Endothelial cell of umbilical vein (primary cell): ENCODE results near the gene CACNA1C. TPM values are rescaled to one million over a fixed set of nuclear protein-coding genes. Genes with fewer than 3 reads are reported as not detected.

Experiments used
- BruUV-seq: library from RNA; stranded (reverse); fragments of 400-500 nt; replicated peaks from 2 replicates; lab custom pipeline; 2021; lab: Mats Ljungman, UMichigan
- CTCF ChIA-PET: fragments of 300-600, 350-600 bp; sonication (Branson Sonifier 250); formaldehyde crosslinking; loops from one replicate; lab custom pipeline; 2021; ENCODE audit warnings: antibody characterized with exemption, inconsistent platforms; lab: Charles Lee
- POLR2A ChIA-PET: fragments of 300-600, 350-600 bp; sonication (Branson Sonifier 250); formaldehyde crosslinking; loops from one replicate; lab custom pipeline; 2021; ENCODE audit warnings: antibody characterized with exemption, inconsistent platforms; lab: Charles Lee
- DNase-seq: peaks from one replicate; pipeline ENCODE4 v3.0.0-alpha.2; 2011; ENCODE audit warnings: low read depth, low spot score
- FAIRE-seq: peaks from 2 replicates; lab custom pipeline; 2011; peaks lifted over from hg19 to GRCh38; lab: Jason Lieb, UNC
- H2AFZ ChIP-seq: 2 replicates; pipeline ENCODE4 v1.6.0; 2012; ENCODE audit warnings: low read depth, low read length, control low read depth, inconsistent platforms
- H3K27ac ChIP-seq: 2 replicates; pipeline ENCODE4 v1.5.1; 2011; ENCODE audit warnings: low read depth, mild to moderate bottlenecking, control low read depth, low read length, moderate library complexity; ENCODE audit not compliant: insufficient read depth
- H3K27me3 ChIP-seq, 2 experiments: 2 replicates each; pipeline versions ENCODE4 v1.6.0 to v1.6.1; 2011; ENCODE audit warnings: low read length in 2 of 2, mixed read lengths in 1 of 2; ENCODE audit not compliant: control insufficient read depth in 2 of 2, insufficient read depth in 2 of 2
- H3K36me3 ChIP-seq, 2 experiments: 2 replicates in 1 of 2; 3 replicates in 1 of 2; pipeline ENCODE4 v1.5.1; 2011; ENCODE audit warnings: low read length in 2 of 2, mild to moderate bottlenecking in 1 of 2, moderate library complexity in 1 of 2; ENCODE audit not compliant: control insufficient read depth in 2 of 2, insufficient read depth in 2 of 2; ENCODE audit errors: extremely low read depth in 1 of 2
- H3K4me1 ChIP-seq: 3 replicates; pipeline ENCODE4 v1.5.1; 2011; ENCODE audit warnings: mild to moderate bottlenecking, low read length; ENCODE audit not compliant: control insufficient read depth, insufficient read depth; ENCODE audit errors: extremely low read depth
- H3K4me2 ChIP-seq: 2 replicates; pipeline ENCODE4 v1.6.1; 2011; ENCODE audit warnings: low read length, control low read depth, mixed read lengths; ENCODE audit not compliant: insufficient read depth
- H3K4me3 ChIP-seq, 3 experiments: fragments of 200-600 bp in 1 of 3; sonication (generic), shearing (Covaris generic) in 1 of 3; replicated peaks in 1 of 3; 2 replicates each; pipeline ENCODE4 v1.5.1; 2011 to 2016; ENCODE audit warnings: control low read depth in 3 of 3, low read length in 3 of 3, mild to moderate bottlenecking in 2 of 3, inconsistent platforms in 1 of 3, low read depth in 1 of 3, moderate library complexity in 1 of 3; ENCODE audit not compliant: insufficient read depth in 1 of 3
- H3K79me2 ChIP-seq: 2 replicates; pipeline ENCODE4 v1.6.0; 2012; ENCODE audit warnings: low read length, inconsistent platforms; ENCODE audit not compliant: control insufficient read depth, insufficient read depth
- H3K9ac ChIP-seq: replicated peaks from 2 replicates; pipeline ENCODE3; 2011; ENCODE audit warnings: low read length, control low read depth; ENCODE audit not compliant: insufficient read depth; ENCODE audit errors: extremely low read depth
- H3K9me1 ChIP-seq: replicated peaks from 3 replicates; pipeline ENCODE4 v1.6.0; 2011; ENCODE audit warnings: mild to moderate bottlenecking, low read length; ENCODE audit not compliant: control insufficient read depth, insufficient read depth; ENCODE audit errors: extremely low read depth
- H3K9me3 ChIP-seq: replicated peaks from 2 replicates; pipeline ENCODE4 v1.5.1; 2012; ENCODE audit warnings: low read length, inconsistent platforms; ENCODE audit not compliant: control insufficient read depth, insufficient read depth
- H4K20me1 ChIP-seq: replicated peaks from 2 replicates; pipeline ENCODE3; 2011; ENCODE audit warnings: mild to moderate bottlenecking, low read length; ENCODE audit not compliant: control insufficient read depth, insufficient read depth; ENCODE audit errors: extremely low read depth
- CTCF ChIP-seq, 2 donors: IDR thresholded peaks; 1 replicate in 1 of 2; 2 replicates in 1 of 2; pipeline ENCODE4 v1.5.1; 2011; ENCODE audit warnings: low read length in 2 of 2, mild to moderate bottlenecking in 2 of 2, moderate library complexity in 2 of 2, control low read depth in 1 of 2, inconsistent platforms in 1 of 2, low read depth in 1 of 2; ENCODE audit not compliant: insufficient read depth in 1 of 2; ENCODE audit errors: extremely low read depth in 1 of 2
- EZH2 ChIP-seq: IDR thresholded peaks from 2 replicates; pipeline ENCODE4 v1.6.1; 2012; ENCODE audit warnings: borderline replicate concordance, low read depth, mild to moderate bottlenecking, moderate library complexity, low read length, inconsistent platforms; ENCODE audit not compliant: severe bottlenecking
- FOS ChIP-seq: IDR thresholded peaks from 2 replicates; pipeline ENCODE4 v1.6.1; 2011; ENCODE audit warnings: mild to moderate bottlenecking, low read length, moderate library complexity, borderline replicate concordance; ENCODE audit not compliant: insufficient read depth
- GATA2 ChIP-seq: IDR thresholded peaks from 2 replicates; pipeline ENCODE4 v1.7.0; 2011; ENCODE audit warnings: low read depth, mild to moderate bottlenecking, moderate library complexity, mixed read lengths, low read length; ENCODE audit not compliant: insufficient read length, insufficient read depth
- JUN ChIP-seq: IDR thresholded peaks from 2 replicates; pipeline ENCODE4 v1.6.1; 2011; ENCODE audit warnings: borderline replicate concordance, low read depth; ENCODE audit not compliant: insufficient read length, insufficient read depth
- MAX ChIP-seq: IDR thresholded peaks from 2 replicates; pipeline ENCODE4 v1.6.1; 2011; ENCODE audit not compliant: insufficient read depth, insufficient read length
- MYC ChIP-seq: IDR thresholded peaks from one replicate; pipeline ENCODE4 v1.6.1; 2011; ENCODE audit warnings: mild to moderate bottlenecking, low read depth, low read length
- POLR2A ChIP-seq: IDR thresholded peaks from 2 replicates; pipeline ENCODE4 v1.6.1; 2012; ENCODE audit warnings: low read depth, mild to moderate bottlenecking, control low read depth, low read length
- POLR2AphosphoS5 ChIP-seq: IDR thresholded peaks from 2 replicates; pipeline ENCODE4 v1.6.1; 2012; ENCODE audit warnings: low read depth, mild to moderate bottlenecking, control low read depth, low read length, moderate library complexity; ENCODE audit not compliant: insufficient read depth
- dilution Hi-C: fragments of 300-500 bp; cut with MboI; formaldehyde crosslinking; loops from one replicate; pipeline ENCODE4 v1.15.0; 2019; ENCODE audit warnings: low sequenced_read_pairs; ENCODE audit not compliant: extremely low pct_ligation_motif_present
- intact Hi-C: fragments of 100-400 bp; cut with micrococcal nuclease; formaldehyde crosslinking; loops from one replicate; pipeline ENCODE4 v1.10.0; 2022
- polyA plus RNA-seq, 4 experiments: library from polyadenylated mRNA; depleted of rRNA in 3 of 4; stranded (reverse) in 3 of 4; unstranded in 1 of 4; fragments of >200 nt; gene quantifications; 2 replicates each; pipeline versions ENCODE4 v1.2.1 to v1.2.3, GENCODE V29; 2011 to 2012; ENCODE audit warnings: missing spikeins in 1 of 4
- total RNA-seq: library from RNA; stranded (reverse); gene quantifications from 2 replicates; pipeline ENCODE4 v1.2.3, GENCODE V29; 2021

Gene CACNA1C
- total and polyA plus RNA-seq, 2 donors (not counting 3 experiments of a cell fraction or from before 2014, with no cell fraction given): not detected

DNA sequence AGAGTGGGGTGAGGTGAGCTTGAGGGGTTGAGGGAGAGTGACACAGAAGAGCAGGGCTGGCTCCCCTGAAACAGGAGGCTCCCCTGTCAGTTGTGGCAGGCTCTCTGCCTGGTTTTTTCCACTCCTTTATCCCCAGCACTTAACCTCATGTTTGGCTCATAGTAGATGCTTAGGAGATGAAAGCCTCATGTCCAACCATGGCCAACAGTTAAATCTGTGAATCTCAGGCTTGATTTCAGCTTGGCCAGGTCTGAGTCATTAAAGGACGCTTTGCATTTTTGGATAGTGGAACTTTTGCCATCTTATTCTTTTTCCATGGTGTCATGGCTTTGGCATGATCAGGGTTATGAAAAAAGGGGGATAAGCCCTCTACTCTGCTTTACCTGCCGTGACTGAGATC lies 117.2 kb downstream of the CACNA1C start:
- FAIRE-seq (no peak), DNase-seq (no peak)
- Histone ChIP-seq H3K4me3 (no peak overlapping the region), H3K36me3 (no peaks in the 10 kb centered on the region), H3K9me3 (no peaks in the 10 kb centered on the region), H3K9me1 (no peaks in the 10 kb centered on the region), H3K27ac (no peak overlapping the region), H3K4me2 (no peak overlapping the region), H3K27me3 (no peaks in the 10 kb centered on the region), H3K4me1 (no peaks in the 10 kb centered on the region), H2AFZ (no peak overlapping the region), H4K20me1 (no peaks in the 10 kb centered on the region), H3K9ac (no peak overlapping the region), H3K79me2 (no peaks in the 10 kb centered on the region)
- ChIA-PET POLR2A (no interaction called here), CTCF (no interaction called here)
- dilution Hi-C loops (no loop called here), intact Hi-C loops (no loop called here)
- no TSS peak for BruUV-seq
- TF ChIP-seq POLR2AphosphoS5 (no peak), MYC (no peak), CTCF (IDR thresholded peaks at IDR 0.05; ENCODE audit: extremely low read depth in 1 of 2, insufficient read depth in 1 of 2, low read depth in 1 of 2, low read length in 2 of 2) (no peak), JUN (no peak)

GRCh38 chr12:2170376-2170775 lies 117.6 kb downstream of the CACNA1C start:
- Histone ChIP-seq H3K27me3 (no peaks in the 10 kb centered on the region), H3K9ac (no peak overlapping the region), H4K20me1 (no peaks in the 10 kb centered on the region), H3K27ac (no peak overlapping the region), H2AFZ (no peak overlapping the region), H3K79me2 (no peaks in the 10 kb centered on the region), H3K4me2 (no peak overlapping the region), H3K4me1 (no peaks in the 10 kb centered on the region), H3K36me3 (no peaks in the 10 kb centered on the region), H3K9me1 (no peaks in the 10 kb centered on the region), H3K9me3 (no peaks in the 10 kb centered on the region), H3K4me3 (no peak overlapping the region)
- intact Hi-C loops: no loop called here
- POLR2A ChIA-PET: no interaction called here
- DNase-seq (no peak), FAIRE-seq (no peak)
- dilution Hi-C loops: no loop called here
- no peak for TF ChIP-seq POLR2AphosphoS5
- no peak for TF ChIP-seq MAX
- TF ChIP-seq EZH2: no peak
- TF ChIP-seq MYC: no peak
- no peak for TF ChIP-seq FOS
- TF ChIP-seq POLR2A: no peak
- TF ChIP-seq JUN: no peak
- TF ChIP-seq CTCF (IDR thresholded peaks at IDR 0.05; ENCODE audit: extremely low read depth in 1 of 2, insufficient read depth in 1 of 2, low read depth in 1 of 2, low read length in 2 of 2): no peak
- no peak for TF ChIP-seq GATA2
- BruUV-seq: no TSS peak
- CTCF ChIA-PET: no interaction called here
